ENCODE measurements around the gene DCC.
"Not testable (repeated sequence)": the region's sequence is repeated elsewhere in the genome, so short reads cannot be mapped to it uniquely, and the experiment has no call there.

DCC gene

DNA sequence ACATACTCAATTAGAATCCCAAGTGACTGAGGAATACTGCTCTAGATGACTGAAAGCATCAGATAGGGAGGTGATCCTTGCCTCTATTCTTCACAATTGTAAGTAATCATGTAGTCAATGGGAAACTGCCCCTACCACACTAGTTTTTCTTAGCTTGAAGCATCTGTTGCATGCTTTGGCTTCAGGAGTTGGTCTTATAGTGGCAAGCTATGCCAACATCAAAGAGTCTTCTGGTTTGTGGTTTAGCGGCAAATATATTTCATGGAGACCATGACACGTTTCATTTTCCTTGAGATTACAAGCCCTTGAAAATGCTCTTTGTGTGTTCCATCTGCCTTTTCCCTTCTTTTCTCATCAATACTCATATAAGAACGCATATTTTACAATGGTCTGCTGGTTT, 12.9 kb downstream of the DCC start:
- DNase-seq (ENCODE audit: low spot score): no peak

DNA sequence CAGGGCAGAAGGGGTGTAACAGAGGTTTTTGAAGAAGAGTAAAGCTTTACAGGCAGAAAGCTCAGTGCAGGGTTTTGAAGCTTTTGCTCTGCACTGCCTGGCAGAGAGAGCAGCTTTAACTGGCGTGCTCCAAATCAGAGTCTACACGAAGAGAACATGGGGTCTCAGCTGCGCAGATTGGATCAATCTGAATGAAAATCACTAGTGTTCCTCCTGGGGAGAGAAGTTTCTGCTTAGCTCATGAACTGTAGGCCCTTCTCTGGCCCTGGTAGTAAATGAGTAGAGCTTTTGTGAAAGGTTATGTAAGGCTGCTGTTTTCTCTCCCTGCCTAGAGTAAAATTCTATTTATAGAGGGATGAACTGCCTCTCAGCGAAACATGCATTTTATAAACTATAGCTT, 13.6 kb downstream of the DCC start:
- no peak for DNase-seq (ENCODE audit: low spot score)

DNA sequence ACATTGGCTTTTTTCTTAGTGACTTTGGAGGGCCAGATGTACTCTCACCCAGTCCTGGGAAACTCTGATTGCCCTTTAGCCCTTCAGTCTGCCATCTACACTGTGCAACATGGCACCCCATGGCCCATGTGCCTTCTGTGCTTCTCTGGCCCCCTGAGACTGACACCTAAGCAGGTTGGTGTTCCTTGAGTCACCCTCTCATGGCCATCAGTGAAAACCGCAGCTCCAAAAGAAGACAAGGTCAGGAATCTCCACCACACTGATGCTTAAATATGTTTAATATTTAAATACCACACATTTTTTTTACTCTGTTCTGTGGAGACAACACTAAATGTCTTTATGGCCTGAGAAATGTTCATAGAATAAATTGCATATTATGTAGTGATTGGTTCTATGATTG, 23.9 kb downstream of the DCC start:
- DNase-seq (ENCODE audit: low spot score): no peak

DNA sequence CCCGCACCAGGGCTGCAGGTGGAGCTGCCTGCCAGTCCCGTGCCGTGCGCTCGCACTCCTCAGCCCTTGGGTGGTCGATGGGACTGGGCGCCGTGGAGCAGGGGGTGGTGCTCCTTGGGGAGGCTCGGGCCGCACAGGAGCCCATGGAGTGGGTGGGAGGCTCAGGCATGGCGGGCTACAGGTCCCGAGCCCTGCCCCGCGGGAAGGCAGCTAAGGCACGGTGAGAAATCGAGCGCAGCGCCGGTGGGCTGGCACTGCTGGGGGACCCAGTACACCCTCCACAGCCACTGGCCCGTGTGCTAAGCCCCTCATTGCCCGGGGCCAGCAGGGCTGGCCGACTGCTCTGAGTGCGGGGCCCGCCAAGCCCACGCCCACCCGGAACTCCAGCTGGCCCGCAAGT, 26.9 kb downstream of the DCC start:
- not testable (repeated sequence) for DNase-seq (ENCODE audit: low spot score)

DNA sequence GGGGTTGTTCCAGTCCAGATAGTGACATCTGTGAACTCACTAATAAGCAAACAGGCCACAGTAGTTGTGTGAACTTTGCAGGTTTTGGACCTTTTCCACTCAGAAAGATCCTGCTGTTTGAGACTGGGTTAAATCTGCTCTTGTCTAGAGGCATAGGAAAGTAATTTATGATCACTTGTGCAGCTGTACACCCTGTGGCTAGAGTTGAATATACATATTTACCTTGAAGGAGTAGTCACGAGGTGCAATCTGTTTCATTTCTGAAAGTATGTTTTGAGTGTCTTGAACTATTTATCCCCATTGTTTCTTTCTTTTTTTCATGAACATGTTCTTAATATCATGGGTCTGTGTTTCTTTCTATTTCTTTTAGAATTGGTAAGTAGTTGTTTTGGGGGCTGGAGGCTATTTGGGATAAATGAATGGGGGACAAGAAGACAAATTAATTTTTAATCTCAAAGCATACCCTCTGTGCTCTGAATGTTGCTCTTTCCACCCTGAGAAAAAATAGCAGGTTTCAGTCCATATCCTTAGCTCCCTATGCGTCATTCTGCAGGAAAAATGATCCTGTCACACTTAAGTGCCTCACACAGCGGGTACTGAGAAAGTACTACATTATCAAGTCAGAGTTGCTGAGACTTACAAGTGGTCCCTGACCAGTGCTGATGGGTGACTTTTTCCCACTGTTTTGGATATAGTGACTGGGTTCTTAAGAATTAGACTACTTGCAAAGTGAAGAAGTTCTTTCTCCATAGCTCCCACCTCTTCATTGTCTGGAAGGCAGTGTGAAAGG, 28.2 kb downstream of the DCC start:
- DNase-seq (ENCODE audit: low spot score): no peak

DNA sequence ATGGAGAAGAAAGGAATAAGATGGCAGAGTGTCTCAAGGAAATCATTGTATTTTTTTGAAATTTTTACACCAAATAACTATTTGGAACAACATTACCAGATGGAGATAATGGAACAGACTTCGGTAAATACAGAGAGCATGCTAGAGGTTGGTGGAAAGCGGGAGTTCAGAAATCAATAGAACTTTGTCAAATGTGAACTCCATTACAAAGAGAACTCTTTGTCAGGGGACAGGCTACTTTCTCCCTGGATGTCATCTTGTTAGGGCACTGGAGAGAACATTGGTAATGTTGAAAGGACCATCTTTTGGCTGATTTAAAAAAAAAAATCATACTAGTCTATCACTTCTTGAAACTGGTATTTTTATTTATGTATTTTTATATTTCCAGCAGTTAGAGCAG, 30.8 kb downstream of the DCC start:
- no peak for DNase-seq (ENCODE audit: low spot score)

DNA sequence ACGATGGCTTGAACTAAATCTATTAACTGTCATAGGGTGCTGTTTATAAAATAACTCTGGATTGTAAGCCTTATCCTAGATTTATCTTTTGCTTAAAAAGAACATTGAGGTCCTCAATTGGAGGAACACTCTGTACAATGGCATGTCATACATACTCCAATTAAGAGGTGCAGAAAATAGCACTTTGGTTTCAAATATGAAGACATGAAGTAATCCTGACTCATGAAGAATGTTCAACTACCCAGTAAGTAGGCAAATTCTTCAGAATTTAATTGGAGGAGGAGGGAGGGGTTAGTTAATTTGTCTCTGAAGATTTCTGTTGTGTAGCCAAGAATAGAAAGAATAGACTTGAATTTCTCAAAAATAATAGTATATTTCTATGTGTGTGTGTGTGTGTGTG, 36.1 kb downstream of the DCC start:
- no peak for DNase-seq (ENCODE audit: low spot score)

DNA sequence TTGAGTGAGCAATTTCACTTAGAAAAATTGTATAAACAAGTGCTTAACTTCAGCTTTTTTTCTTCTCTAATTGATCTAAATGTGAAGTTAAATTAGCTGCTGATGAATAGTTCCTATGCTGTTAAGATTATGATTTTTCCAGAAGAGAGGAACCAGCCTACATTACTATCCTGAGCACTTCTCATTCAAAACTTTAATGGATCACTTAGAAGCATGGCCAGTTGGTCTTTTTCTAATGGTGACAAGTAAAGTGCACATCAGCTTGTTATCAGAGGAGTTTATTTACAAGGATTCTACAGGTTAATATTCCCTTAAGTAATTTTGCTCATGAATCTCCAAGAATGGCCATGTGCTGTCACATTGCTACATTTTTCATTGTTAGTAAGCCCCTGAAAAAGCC, 37.1 kb downstream of the DCC start:
- DNase-seq (ENCODE audit: low spot score): no peak

DNA sequence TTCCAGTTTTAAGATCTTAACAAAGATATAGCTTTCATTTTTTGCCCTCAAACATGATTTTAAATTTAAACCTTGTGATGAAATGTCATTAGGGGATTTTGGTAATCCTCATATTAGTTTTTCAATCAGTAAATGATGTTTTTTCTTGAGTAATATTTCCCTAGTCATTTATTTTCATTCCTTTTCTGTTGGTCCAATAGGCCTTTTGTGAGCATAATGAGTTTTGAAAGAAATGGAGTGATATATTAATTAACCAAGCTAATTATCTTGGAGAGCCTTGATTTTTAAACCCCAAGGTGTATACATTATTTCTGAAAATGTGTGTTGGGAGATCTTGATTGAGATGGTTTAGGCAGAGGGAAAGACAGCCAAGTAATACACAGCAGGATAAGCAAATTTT, 46.3 kb downstream of the DCC start:
- DNase-seq (ENCODE audit: low spot score): no peak

DNA sequence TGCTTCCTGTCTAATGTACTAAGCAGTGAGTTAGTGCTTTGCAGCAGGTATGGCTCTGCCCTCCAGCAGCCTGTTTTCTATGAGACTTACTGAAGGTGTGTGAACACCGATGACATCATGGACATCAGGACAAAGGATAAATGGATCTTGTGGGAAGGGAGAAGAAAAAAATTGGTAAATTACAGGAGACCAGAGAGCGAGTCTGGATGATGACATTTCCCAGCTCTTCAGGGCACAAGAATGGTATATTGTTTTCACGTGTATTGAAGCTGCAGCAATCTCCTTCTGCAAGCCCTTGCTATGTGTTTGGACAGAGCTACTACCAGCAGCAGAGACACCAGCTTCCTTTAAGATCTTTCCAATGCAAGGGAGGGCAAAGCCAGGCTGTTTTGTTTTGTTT, 47.2 kb downstream of the DCC start:
- DNase-seq (ENCODE audit: low spot score): no peak

DNA sequence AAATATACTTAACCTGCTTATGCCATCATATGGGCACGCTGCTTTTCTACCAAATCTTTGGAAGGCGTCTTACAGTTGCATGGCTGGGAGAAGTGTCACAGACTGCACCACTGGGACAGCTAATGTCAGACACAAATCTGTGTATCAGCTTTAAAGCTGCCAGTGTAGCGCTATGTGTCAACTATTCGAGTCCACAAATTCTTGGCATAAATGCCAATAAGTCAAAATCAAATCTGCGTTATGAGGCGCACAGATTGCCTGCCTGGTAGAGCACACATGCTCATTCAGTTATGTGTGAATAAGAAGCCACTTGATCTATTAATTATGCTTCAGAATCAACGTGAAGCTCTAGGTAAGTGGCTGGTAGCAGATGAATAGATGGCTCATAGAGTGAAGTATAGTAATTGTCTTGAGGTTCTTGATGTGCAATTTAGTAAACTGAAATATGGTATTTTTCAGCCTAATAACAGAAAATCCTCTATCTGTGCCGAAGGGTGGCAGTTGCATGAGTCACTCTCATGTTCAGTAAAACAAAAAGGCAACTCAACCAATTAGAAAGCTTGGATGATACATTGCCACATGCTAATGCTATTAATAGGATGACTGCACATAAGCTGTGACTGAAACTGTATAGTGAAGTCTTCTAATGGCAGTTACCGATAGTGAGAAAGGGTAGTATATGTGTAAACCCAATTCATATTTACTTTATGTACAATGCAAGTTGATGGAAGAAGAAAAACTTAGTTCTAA, 52.0 kb downstream of the DCC start:
- no peak for DNase-seq (ENCODE audit: low spot score)

DNA sequence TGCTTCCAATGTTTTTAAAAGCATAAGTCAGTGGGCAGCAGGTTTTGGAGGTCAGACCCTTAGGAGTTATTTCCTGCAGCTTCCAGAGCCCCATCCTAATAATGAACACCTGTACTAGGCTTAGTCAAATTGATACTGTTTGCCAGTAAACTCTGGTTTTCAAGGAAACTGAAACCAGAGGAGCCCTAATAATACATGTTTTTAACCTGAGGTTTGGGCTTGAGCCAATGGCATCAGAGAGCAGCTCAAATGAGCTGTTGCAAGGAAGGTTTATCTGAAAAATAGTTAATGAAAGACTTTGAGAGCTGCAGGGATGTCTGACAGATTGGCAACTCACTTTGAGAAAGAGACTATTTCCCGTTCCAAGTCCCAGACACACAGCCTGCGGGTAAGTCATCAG, 54.6 kb downstream of the DCC start:
- no peak for DNase-seq (ENCODE audit: low spot score)

DNA sequence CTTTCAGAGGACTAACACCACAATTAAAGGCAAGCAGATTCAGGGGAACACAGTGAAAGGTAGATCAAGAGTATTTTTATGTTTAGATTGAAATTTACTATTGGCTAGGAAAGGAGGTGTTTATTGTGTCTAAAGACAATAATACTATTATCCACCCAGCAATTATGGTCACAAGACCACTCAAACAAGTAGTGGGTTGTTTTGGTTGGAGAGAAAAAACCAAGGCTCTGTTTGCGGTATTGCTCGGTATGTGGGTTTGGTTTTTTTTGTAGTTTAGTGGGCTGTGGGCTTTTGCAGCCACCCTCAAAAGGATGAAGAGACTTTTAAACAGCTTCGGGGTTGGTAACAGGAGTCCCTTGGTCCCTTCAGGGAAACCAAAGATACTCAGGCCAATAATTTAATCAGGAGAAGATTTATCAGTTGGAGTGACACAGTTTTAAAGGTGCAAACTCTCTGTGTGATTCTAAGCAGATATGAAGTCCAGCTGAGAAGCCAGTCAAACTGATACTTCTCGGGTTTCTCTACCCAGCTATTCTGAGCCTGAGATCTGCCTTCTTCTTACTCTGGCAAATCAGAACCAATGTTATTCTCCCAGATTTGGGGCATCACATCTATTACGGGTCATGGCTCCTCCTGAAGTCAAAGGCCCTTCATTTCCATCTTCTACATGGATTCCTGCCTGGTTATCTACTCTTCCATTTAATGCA, 55.3 kb downstream of the DCC start:
- DNase-seq (ENCODE audit: low spot score): no peak

DNA sequence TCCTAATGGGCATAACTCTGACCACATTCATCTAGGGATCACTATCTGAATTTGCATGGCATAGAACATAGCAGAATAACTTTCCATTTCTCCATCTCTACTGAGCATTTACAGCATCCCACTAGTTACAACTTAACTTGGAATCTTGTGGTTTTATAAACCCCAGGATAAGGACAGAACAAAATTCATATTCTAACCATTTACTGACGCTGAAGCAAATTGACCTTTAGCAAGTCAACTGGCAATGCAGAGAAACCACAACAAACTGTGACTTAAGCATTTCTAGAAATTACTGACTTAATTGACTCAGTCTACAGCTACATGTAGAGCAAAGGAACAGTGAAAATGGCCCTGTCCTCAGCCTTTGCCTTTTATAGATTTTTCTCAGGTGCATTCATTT, 61.2 kb downstream of the DCC start:
- DNase-seq (ENCODE audit: low spot score): no peak

DNA sequence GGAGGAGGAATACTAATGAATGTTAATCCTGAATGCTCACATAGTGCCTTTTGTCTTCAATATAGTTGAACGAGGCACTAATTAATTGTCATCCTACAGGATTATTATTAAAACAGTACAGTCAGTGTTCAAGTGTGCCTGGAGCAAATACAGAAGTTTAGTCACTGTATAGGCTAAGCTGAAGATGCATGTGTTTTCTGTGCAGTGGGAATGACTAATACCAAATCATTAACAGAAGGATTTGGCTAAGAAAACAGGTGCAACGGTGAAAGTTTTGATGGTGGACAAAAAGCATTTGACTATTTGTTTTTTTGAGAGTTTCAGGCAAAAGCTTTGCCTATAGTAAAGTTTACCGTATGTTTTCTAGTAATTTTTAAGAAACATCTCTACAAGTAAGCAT, 62.8 kb downstream of the DCC start:
- DNase-seq (ENCODE audit: low spot score): no peak

DNA sequence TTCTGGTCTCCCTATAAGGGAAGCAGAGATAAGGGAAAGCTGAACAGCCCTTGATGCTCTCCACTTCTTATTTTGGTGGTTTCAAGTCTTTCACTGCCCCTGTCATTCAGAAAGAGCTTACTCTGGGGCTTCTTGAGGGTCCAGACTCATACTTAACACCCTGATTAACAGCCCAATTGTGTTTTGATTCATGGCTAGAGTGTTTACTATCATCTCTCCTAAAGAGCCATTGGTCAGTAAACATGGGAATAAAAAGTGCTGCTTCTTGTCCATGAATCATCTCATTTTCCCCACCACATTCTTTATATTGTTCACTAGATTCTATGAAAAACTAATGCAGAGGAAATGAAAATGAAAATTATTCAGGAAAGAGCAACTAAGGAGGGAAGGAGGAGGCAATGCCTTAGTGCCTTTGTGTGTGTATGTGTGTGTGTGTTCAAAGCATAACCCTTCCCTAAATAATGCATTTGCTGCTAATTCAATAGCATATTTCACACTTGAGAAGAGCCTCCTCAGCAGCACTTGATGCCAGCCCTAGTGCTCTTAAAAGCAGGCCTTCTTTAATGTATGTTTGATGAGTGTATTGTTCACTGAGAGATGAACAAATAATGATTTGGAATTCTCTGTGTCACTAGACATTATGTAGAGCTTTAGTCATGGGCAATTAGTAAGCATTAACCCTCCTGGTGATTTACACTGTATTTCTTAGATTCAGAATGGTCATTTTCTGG, 63.5 kb downstream of the DCC start:
- no peak for DNase-seq (ENCODE audit: low spot score)

DNA sequence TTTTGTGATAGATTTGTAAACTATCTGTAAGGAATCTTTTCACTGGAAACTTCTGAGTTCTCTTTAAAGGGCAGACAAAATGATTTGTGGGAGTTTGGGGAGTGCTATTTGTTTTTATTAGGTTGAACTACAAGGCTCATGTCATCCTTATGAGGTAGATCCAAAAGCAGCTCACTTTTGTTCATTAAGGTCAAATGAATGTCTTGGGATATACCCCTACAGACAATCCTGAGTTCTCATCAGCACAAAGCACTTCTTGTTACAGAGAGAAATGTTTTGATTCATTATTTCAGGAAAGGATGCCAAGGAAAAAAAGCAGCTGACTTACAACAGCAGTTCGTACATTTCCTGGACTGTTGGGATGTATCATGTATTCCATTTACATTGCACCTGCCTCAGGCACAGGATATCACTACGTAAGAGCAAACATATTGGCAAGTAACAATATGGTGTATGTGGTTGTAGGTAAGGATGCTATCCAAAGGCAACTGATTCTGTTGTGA, 68.9 kb downstream of the DCC start:
- DNase-seq (ENCODE audit: low spot score): no peak

DNA sequence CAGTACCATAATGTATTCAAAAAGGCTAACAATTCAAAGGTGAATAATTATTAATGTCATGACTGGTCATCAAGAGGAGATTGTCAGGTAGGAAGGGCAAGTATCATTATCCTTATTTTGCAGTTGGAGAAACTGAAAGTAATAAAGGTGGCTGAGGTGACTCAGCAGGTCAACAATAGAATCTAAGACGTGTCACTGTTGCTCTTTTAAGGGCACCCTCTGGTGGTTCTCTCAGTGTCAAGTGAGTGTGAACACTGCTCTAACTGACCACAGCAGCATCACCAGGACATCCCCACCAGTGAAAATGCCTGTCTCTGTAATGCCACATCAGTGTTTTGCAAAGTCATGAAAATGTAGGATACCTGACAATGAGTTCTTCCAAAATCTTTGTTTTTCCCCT, 69.7 kb downstream of the DCC start:
- DNase-seq (ENCODE audit: low spot score): no peak

DNA sequence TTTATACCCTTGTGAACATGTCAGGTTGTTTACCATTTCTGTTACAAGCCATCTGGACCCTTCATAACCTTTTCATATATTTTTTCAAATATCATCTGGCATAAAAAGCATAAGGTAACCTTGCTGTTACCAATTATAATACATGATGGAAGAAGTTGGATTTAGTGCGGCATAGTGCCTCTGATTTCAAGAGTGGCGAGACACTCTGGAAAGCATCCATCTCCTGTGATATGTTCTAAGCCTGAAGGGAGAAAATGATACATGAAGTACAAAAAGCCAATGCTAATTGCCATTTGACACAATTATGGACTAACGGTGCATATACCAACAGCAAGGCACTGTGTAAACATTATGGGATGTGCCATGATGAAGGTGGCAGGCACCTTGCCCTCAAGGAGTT, 75.1 kb downstream of the DCC start:
- no peak for DNase-seq (ENCODE audit: low spot score)

DNA sequence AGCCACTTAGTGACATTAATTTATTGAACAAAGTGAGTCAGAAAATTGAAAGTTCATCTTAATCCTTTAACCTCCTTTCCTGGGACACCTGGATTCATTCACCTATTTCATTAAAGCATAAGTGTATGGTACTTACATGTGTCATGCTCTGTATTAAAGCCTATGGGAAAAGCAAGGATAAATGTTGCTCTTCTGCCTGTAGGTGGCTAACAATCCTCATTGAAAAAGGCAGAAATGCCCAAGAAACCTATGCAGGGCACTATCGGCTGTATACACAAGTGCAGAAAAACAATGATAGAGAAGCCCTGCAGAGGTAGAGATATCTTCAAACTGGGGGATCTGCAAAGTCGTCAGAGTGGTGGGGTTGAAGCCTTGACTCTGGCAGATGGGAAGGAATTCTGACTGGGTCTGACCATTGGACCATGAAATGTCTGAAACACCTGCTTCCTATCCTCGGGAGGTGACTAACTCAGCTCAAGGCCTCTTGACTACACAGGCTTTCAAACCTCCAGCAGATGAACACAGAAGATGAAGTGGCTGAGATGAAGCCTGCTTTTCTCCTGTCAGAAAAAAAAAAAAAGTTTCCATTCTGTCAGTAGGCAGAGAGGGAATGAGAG, 83.1 kb downstream of the DCC start:
- no peak for DNase-seq (ENCODE audit: low spot score)

DNA sequence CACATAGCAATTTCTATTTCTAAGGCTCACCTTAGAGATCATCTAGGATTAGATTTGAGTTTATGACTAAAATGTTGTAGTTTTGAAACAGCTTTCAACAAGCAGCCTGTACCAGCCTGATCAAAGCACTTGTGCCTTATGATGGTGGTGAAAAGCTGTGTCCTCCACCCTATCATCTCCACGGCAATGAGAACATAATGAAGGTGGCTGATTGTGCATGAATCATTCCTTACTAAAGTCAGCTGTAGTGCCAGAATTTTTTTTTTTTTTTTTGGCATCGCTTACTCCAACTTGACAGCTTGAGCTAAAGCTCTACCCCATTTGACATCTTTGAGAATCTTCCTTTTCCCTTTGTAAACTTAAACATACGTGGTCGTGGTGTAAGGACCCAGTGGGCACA, 86.0 kb downstream of the DCC start:
- no peak for DNase-seq (ENCODE audit: low spot score)

DNA sequence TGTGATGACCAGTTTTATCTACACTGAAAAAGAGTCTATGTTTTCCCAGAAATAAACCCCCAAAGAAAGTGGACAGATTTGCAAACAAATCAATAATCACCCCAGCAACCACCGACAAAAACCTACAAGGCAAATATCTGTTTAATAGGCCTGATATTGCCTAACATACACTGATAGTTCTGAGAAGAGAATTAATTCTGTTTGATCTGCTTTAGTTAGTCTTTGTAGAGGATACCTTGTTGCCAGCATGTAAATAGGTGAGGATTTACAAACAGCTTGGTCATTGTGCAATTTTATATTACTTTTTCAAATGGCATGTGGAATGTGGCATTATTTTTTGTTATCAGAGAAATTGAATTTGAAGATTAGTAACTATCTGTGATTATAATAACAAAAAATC, 86.5 kb downstream of the DCC start:
- DNase-seq (ENCODE audit: low spot score): no peak
